HepG2 (cell line): ENCODE measurements around the gene GRID1. TPM values are rescaled to one million over a fixed set of nuclear protein-coding genes. Genes with fewer than 3 reads are reported as not detected.

Experiments
- ATAC-seq: fragments of 200-7000 bp; cut with Tn5 transposase; 3 replicates; pipeline ENCODE4 v1.9.1; 2020; ENCODE audit warnings: mild to moderate bottlenecking, moderate library complexity
- BruUV-seq: library from RNA; stranded (reverse); fragments of 400-500 nt; replicated peaks from 2 replicates; lab custom pipeline; 2021; lab: Mats Ljungman, UMichigan
- CTCF ChIA-PET: fragments of 300-600 bp; formaldehyde crosslinking; extraction: SDS; loops from one replicate; lab custom pipeline; 2021; ENCODE audit warnings: low total read pairs, inconsistent platforms, low intra/inter-chr PET ratio; lab: Yijun Ruan, JAX
- POLR2A ChIA-PET: fragments of 350-600 bp; sonication (Branson Sonifier 250); formaldehyde crosslinking; loops from one replicate; lab custom pipeline; 2020; ENCODE audit warnings: antibody characterized with exemption, inconsistent platforms; lab: Yijun Ruan, JAX
- DNase-seq: peaks from one replicate; pipeline ENCODE4 v3.0.0-alpha.2; 2015; ENCODE audit warnings: low spot score
- FAIRE-seq: peaks from 3 replicates; lab custom pipeline; 2011; peaks lifted over from hg19 to GRCh38; lab: Jason Lieb, UNC
- H2AFZ ChIP-seq: one replicate; pipeline ENCODE4 v1.6.1; 2011; ENCODE audit warnings: low read length, inconsistent platforms
- H3K27ac ChIP-seq: fragments of 300-600 bp; 3 replicates; pipeline ENCODE4 v1.8.0; 2011; ENCODE audit warnings: mixed run types, mild to moderate bottlenecking, mixed read lengths, low read length, inconsistent platforms; ENCODE audit not compliant: insufficient read depth; ENCODE audit errors: extremely low read length
- H3K27me3 ChIP-seq, 2 experiments: fragments of 200-600 bp in 1 of 2; 2 replicates in 1 of 2; 3 replicates in 1 of 2; pipeline versions ENCODE4 v1.6.0 to v1.8.0; 2011; ENCODE audit warnings: low read length in 2 of 2, mild to moderate bottlenecking in 2 of 2, moderate library complexity in 2 of 2, inconsistent platforms in 1 of 2; ENCODE audit not compliant: insufficient read depth in 2 of 2, control insufficient read depth in 1 of 2
- H3K36me3 ChIP-seq, 2 experiments: fragments of 200-600 bp in 1 of 2; replicated peaks in 1 of 2; 2 replicates in 1 of 2; 3 replicates in 1 of 2; pipeline versions ENCODE4 v1.5.1 to v1.8.0; 2011; ENCODE audit warnings: low read length in 2 of 2, inconsistent platforms in 1 of 2; ENCODE audit not compliant: insufficient read depth in 2 of 2, control insufficient read depth in 1 of 2
- H3K4me1 ChIP-seq: 2 replicates; pipeline ENCODE4 v1.5.1; 2012; ENCODE audit warnings: low read length, inconsistent platforms; ENCODE audit not compliant: insufficient read depth
- H3K4me2 ChIP-seq: 2 replicates; pipeline ENCODE4 v1.6.0; 2011; ENCODE audit warnings: low read depth, low read length, inconsistent platforms
- H3K4me3 ChIP-seq, 3 experiments: fragments of 200-600 bp in 1 of 3; sonication (generic), shearing (Covaris generic) in 1 of 3; replicated peaks in 1 of 3; 2 replicates each; pipeline ENCODE4 v1.5.1; 2011 to 2016; ENCODE audit warnings: low read length in 3 of 3, inconsistent platforms in 2 of 3, low read depth in 2 of 3, mild to moderate bottlenecking in 2 of 3, control low read depth in 1 of 3, mixed read lengths in 1 of 3; ENCODE audit not compliant: insufficient read depth in 1 of 3
- H3K79me2 ChIP-seq: one replicate; pipeline ENCODE4 v1.6.1; 2011; ENCODE audit warnings: low read length, inconsistent platforms; ENCODE audit not compliant: insufficient read depth
- H3K9ac ChIP-seq: 2 replicates; pipeline ENCODE4 v1.6.0; 2011; ENCODE audit warnings: mild to moderate bottlenecking, low read depth, low read length, inconsistent platforms; ENCODE audit not compliant: insufficient read depth
- H3K9me3 ChIP-seq: 2 replicates; pipeline ENCODE4 v1.5.1; 2012; ENCODE audit warnings: mild to moderate bottlenecking, low read length
- H4K20me1 ChIP-seq: 2 replicates; pipeline ENCODE4 v1.6.0; 2011; ENCODE audit warnings: inconsistent platforms, mild to moderate bottlenecking, low read length, moderate library complexity; ENCODE audit not compliant: insufficient read depth
- ARNT2 ChIP-seq: sonication (generic); formaldehyde crosslinking; IDR thresholded peaks from 2 replicates; pipeline ENCODE4 v1.8.0; 2022; ENCODE audit warnings: mild to moderate bottlenecking, low read depth, missing genetic modification reagents, moderate library complexity
- ATF5 ChIP-seq: sonication (generic); formaldehyde crosslinking; IDR thresholded peaks from 2 replicates; pipeline ENCODE4 v1.4.0; 2020; ENCODE audit warnings: mild to moderate bottlenecking, low read depth, missing genetic modification reagents
- HNF4A ChIP-seq: sonication (generic); formaldehyde crosslinking; IDR thresholded peaks from 2 replicates; pipeline ENCODE4 v1.4.0; 2020; ENCODE audit warnings: missing genetic modification reagents
- KLF9 ChIP-seq: IDR thresholded peaks from 2 replicates; pipeline ENCODE4 v1.6.1; 2016; ENCODE audit warnings: low read depth
- MED8 ChIP-seq: sonication (generic); formaldehyde crosslinking; IDR thresholded peaks from 2 replicates; pipeline ENCODE4 v1.8.1; 2023; ENCODE audit warnings: mild to moderate bottlenecking, missing genetic modification reagents; ENCODE audit not compliant: insufficient replicate concordance
- PRDM15 ChIP-seq: sonication (generic); formaldehyde crosslinking; IDR thresholded peaks from 2 replicates; pipeline ENCODE4 v1.4.0; 2020; ENCODE audit warnings: missing genetic modification reagents
- ZNF580 ChIP-seq: IDR thresholded peaks from 2 replicates; pipeline ENCODE4 v1.6.1; 2016; ENCODE audit warnings: low read depth, borderline replicate concordance
- ZNF766 ChIP-seq: sonication (generic); formaldehyde crosslinking; IDR thresholded peaks from 2 replicates; pipeline ENCODE4 v1.5.0; 2020; ENCODE audit warnings: missing genetic modification reagents, borderline replicate concordance
- WGBS: methylation state at CpG from one replicate; pipeline ENCODE4 v1.1.6; 2017; ENCODE audit warnings: low lambda C conversion rate; 5-methylcytosine and 5-hydroxymethylcytosine counted together
- in situ Hi-C: cut with HindIII; loops from 2 replicates; pipeline ENCODE4 v1.10.0; 2017; ENCODE audit warnings: low pct_unique_long_range_greater_than_20kb; ENCODE audit not compliant: extremely low pct_ligation_motif_present
- intact Hi-C: fragments of 100-400 bp; cut with micrococcal nuclease; formaldehyde crosslinking; loops from one replicate; pipeline ENCODE4 v1.10.0; 2022; ENCODE audit not compliant: unreplicated experiment
- polyA plus RNA-seq, 8 experiments: library from polyadenylated mRNA; depleted of rRNA in 3 of 8; stranded (reverse) in 7 of 8; unstranded in 1 of 8; fragments of >200 nt; fragmentation: Illumina TruSeq in 4 of 8; extraction: Trizol in 4 of 8; gene quantifications; 2 replicates each; pipeline versions ENCODE4 v1.2.1 to v1.2.3, GENCODE V29; 2011 to 2016; ENCODE audit warnings: low read depth in 4 of 8, missing spikeins in 1 of 8, mixed read lengths in 1 of 8; ENCODE audit not compliant: insufficient read depth in 1 of 8
- total RNA-seq, 5 experiments: library from RNA; depleted of rRNA; stranded (reverse); fragments of >200 nt; fragmentation: Illumina TruSeq; extraction: Trizol; gene quantifications; 2 replicates each; pipeline ENCODE4 v1.2.3, GENCODE V29; 2016; ENCODE audit warnings: low read depth in 1 of 5

Gene GRID1
- total and polyA plus RNA-seq, 2 of the 13 experiments (the other 11 are each of a cell fraction or from before 2014, with no cell fraction given) = 0.05 TPM; not detected in 1

GRCh38 chr10:86066696-86067095 lies 299.9 kb downstream of the GRID1 start:
- no peaks in the 10 kb centered on the region for H3K9me3 ChIP-seq
- POLR2A ChIA-PET = no interaction called here
- no peak overlapping the region for H3K27ac ChIP-seq
- H3K79me2 ChIP-seq = no peaks in the 10 kb centered on the region
- H3K36me3 ChIP-seq = no peaks in the 10 kb centered on the region
- intact Hi-C loops = no loop called here
- DNase-seq (no peak), ATAC-seq (no peak), FAIRE-seq (no peak)
- TF ChIP-seq KLF9 (CRISPR knock-in tag) = no peak
- no peak for TF ChIP-seq ATF5 (CRISPR knock-in tag)
- TF ChIP-seq ZNF766 (CRISPR knock-in tag) = no peak
- TF ChIP-seq PRDM15 (CRISPR knock-in tag) = no peak
- no peak for TF ChIP-seq HNF4A (CRISPR knock-in tag)
- TF ChIP-seq ARNT2 (CRISPR knock-in tag) = no peak
- TF ChIP-seq MED8 = no peak
- TF ChIP-seq ZNF580 (CRISPR knock-in tag) = no peak
- CTCF ChIA-PET = no interaction called here
- H3K4me3 ChIP-seq = no peak overlapping the region
- H3K4me2 ChIP-seq = no peak overlapping the region
- H3K4me1 ChIP-seq = no peaks in the 10 kb centered on the region
- peaks cover 0 to 3% of the 10 kb centered on the region in 2 experiments; a peak in 2 of 5 replicates for H3K27me3 ChIP-seq
- no peak overlapping the region for H3K9ac ChIP-seq
- in situ Hi-C loops = no loop called here
- BruUV-seq = no TSS peak
- H2AFZ ChIP-seq = no peak overlapping the region
- no CpG with 5 or more reads among the region's 8 CpGs for WGBS
- no peaks in the 10 kb centered on the region for H4K20me1 ChIP-seq
